Activated CD4-positive, alpha-beta T cell treated with anti-CD3 and anti-CD28 coated beads, Interleukin-2, amount 50 U/mL, for 48 hours (primary cell): ENCODE results near the gene SURF2.
A peak's percentile ranks its signal among the peaks of the same experiment; 100 is the strongest.

ENCODE experiments used
- DNase-seq, 2 experiments: peaks; one replicate each; pipeline ENCODE4 v3.0.0-alpha.2; 2020

Gene SURF2

GRCh38 chr9:133405508-133406438, 49.4 kb downstream of the SURF2 start:
- DNase-seq, result no peak

- peak; percentile 86 to 89 for DNase-seq
Measured at GRCh38 chr9:133406480-133407307, 50.3 kb downstream of the SURF2 start.

GRCh38 chr9:133408042-133408441, 51.7 kb downstream of the SURF2 start:
- no peak for DNase-seq
